NB4 (cell line): Measurements from ENCODE around the gene AGBL1.

Experiments
- DNase-seq: peaks from one replicate; pipeline ENCODE4 v3.0.0; 2010; ENCODE audit warnings: low read depth
- H3K4me3 ChIP-seq: one replicate; pipeline ENCODE4 v1.5.1; 2011; ENCODE audit warnings: mild to moderate bottlenecking, low read depth, low read length, moderate library complexity
- MYC ChIP-seq: IDR thresholded peaks from 2 replicates; pipeline ENCODE4 v1.6.1; 2011; ENCODE audit warnings: low read depth, low read length
- POLR2A ChIP-seq: IDR thresholded peaks from 2 replicates; pipeline ENCODE4 v1.6.1; 2011; ENCODE audit warnings: mild to moderate bottlenecking; ENCODE audit not compliant: insufficient read length; ENCODE audit errors: extremely low read depth
- TF ChIP-seq, protein P1 (sequence below): IDR thresholded peaks from one replicate; pipeline ENCODE4 v1.5.1; 2012; ENCODE audit warnings: low read depth, low read length
- TF ChIP-seq, protein P2 (sequence below): IDR thresholded peaks from 2 replicates; pipeline ENCODE4 v1.6.1; 2011; ENCODE audit warnings: low read depth, low read length

The AGBL1 gene

DNA sequence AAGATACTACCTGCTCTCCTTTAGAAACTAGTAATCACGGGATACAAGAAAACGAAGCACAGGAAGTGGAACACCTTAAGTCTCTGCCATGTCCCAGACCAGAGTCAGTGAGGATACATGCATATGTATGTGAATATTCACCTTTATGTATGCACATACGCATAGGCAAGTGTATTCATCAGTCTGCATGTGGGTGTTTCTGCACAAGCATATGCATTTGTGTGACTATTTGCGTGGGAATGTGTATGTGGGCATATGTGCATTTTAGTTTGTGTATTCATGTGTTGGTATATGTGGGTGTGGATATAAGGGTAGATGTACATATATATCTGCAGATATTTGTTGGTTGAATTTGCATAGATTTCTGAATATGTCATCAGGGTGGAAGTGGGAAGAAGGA, 889.7 kb downstream of the AGBL1 start:
- no peak for DNase-seq
- TF ChIP-seq, protein P1, sequence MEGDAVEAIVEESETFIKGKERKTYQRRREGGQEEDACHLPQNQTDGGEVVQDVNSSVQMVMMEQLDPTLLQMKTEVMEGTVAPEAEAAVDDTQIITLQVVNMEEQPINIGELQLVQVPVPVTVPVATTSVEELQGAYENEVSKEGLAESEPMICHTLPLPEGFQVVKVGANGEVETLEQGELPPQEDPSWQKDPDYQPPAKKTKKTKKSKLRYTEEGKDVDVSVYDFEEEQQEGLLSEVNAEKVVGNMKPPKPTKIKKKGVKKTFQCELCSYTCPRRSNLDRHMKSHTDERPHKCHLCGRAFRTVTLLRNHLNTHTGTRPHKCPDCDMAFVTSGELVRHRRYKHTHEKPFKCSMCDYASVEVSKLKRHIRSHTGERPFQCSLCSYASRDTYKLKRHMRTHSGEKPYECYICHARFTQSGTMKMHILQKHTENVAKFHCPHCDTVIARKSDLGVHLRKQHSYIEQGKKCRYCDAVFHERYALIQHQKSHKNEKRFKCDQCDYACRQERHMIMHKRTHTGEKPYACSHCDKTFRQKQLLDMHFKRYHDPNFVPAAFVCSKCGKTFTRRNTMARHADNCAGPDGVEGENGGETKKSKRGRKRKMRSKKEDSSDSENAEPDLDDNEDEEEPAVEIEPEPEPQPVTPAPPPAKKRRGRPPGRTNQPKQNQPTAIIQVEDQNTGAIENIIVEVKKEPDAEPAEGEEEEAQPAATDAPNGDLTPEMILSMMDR = no peak
- TF ChIP-seq MYC (no peak), POLR2A (no peak)
- TF ChIP-seq, protein P2, sequence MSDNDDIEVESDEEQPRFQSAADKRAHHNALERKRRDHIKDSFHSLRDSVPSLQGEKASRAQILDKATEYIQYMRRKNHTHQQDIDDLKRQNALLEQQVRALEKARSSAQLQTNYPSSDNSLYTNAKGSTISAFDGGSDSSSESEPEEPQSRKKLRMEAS = no peak
- no peak overlapping the region for H3K4me3 ChIP-seq

DNA sequence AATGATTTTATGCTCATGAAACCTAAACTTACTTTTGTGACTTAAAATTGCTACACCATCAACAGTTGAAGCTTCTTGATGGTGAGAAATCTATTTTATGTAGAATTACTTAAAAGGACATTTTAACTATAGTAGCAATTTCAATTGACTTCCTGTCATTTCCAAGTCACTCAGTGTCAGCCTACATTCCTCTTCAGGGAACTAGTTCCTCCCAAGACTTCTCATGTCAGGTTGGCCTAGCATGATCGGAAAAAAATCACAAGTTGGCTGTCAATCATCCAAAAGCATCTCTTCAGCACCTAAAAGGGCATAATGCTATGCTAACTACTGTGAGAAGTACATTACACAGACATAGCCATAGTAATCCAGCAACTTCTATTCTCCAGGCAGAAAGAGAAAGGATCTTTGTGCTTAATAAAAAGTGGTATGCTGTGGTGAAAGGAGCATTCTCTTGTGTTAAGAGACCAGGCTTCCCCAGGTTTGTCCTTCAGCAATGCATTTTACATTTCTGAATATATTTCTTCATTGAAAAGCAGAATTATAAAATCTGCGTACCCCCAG, 893.7 kb downstream of the AGBL1 start:
- DNase-seq = no peak
- TF ChIP-seq, protein P2 = no peak
- TF ChIP-seq, protein P1 = no peak
- TF ChIP-seq POLR2A (no peak), MYC (no peak)
- H3K4me3 ChIP-seq = no peak overlapping the region

DNA sequence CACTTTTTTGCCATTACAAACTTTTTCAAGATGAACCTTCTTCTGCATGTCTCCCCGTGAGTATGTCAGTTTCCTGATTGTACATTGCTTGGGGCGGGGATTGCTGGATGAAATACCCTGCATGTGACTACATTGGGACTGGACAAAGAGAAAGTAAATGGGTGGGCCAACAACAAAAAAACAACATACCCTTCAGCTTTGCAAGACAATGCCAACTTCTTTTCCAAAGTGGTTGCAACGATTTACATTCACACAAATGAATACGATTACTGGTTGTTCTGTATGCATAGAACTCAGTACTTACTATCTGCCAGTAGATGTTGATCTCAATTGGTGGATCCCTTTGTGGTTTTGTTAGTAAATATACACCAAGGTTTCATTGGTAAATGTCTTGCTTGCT, 908.4 kb downstream of the AGBL1 start:
- TF ChIP-seq POLR2A = no peak
- TF ChIP-seq, protein P2 = no peak

DNA sequence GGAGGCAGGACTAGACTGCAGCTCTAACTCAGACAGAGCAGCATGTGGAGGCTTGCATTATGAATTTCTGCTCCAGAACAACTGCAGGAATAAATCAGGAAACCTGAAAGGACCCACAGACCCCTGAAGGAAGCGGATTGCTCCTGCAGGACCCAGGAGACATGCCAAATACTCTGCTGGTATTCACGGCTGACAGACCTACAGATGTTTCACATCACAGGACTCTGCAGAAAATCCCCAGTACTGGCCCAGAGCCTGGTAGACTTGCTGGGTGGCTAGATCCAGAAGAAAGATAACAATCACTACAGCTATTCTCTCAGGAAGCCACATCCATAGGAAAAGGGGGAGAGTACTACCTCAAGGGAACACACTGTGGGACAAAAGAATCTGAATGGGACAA, 942.1 kb downstream of the AGBL1 start:
- no peak overlapping the region for H3K4me3 ChIP-seq
- TF ChIP-seq, protein P2 = no peak
- DNase-seq = no peak

More for the DNA sequence above, 908.4 kb downstream of the AGBL1 start:
- no peak overlapping the region for H3K4me3 ChIP-seq
- no peak for DNase-seq

DNA sequence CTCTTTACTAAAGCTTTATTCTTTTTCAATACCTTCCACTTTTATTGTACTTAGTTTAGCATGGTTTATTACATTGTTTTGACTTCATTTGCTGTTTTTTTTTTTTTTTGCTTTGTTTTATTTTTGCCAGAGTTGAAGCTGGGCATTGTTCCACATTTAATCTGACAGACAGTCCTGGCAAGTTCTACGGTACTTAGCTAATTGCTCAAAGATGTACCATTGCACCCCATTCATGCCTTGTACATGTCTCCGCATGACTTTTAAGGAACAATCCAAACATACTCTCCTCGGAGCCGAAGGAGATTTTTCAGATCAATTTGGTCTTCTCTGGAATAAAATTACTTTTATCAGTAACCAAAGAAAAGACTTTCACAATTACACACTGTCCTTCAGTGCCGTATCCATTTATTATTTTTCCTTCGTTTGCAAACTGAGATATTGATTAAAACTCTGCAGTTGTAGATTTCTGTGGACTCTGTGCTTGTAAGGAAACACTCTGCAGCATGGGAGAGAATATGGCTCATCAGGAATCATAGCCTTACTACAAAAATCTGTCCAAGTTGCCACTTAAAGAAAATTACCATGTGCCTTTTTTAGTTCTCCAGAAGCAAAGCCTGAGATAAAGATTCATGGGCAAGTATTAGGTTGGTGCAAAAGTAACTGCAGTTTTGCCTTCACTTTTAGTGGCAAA, 952.0 kb downstream of the AGBL1 start:
- TF ChIP-seq, protein P1 = no peak
- TF ChIP-seq POLR2A (no peak), MYC (no peak)
- TF ChIP-seq, protein P2 = no peak
- no peak overlapping the region for H3K4me3 ChIP-seq
- DNase-seq = no peak

DNA sequence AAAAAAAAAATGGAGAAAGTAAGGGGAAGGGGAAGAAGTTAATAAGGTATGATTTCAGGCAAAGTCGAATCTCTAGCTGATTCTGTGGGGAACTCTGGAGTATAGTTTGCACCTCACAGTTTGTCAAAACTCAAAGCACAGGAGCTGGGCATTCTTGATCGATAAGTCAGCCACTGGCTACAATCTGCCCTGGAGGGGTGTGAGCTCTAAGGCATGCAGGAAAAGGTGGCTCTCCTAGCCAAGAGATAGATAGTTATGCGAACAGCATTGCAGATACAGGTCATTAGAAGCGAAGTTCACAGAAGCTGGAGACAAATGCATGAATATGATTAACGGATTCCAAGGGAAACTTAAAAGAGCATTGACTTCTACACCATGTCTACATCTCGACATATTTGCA, 952.6 kb downstream of the AGBL1 start:
- no peak for DNase-seq
- TF ChIP-seq, protein P2 = no peak
- TF ChIP-seq POLR2A = no peak
- TF ChIP-seq MYC = no peak
- TF ChIP-seq, protein P1 = no peak
- H3K4me3 ChIP-seq = no peak overlapping the region

DNA sequence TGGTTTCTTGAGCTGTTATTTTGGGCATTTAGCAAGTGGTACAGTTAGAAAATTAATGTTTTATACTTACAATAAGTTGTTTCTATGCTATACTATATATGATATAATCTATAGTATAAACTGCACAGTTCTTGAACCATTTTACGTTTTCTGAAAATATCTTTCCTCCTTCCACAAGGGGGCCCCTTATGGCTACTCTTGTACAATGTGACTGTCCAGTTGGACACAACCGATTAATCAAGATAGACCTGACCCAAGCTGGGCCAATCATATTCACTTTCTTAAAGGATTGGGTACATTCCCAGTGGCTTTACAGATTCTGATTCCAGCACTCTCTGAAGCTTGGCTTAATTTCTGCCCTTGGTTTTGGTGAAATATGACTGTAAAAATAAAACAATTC, 953.4 kb downstream of the AGBL1 start:
- TF ChIP-seq, protein P1 = no peak
- TF ChIP-seq MYC (no peak), POLR2A (no peak)
- TF ChIP-seq, protein P2 = no peak
- H3K4me3 ChIP-seq = no peak overlapping the region
- peak; percentile 2 for DNase-seq
